GM12878 (cell line): ENCODE results near the gene SLAMF1. TPM values are rescaled to one million over a fixed set of nuclear protein-coding genes. Genes with fewer than 3 reads are reported as not detected.

Experiments used
- ATF7 ChIP-seq: fragments of 450-650 bp; IDR thresholded peaks from 2 replicates; pipeline ENCODE4 v1.6.1; 2016; ENCODE audit warnings: low read depth, mild to moderate bottlenecking
- BMI1 ChIP-seq: fragments of 450-650 bp; IDR thresholded peaks from 2 replicates; pipeline ENCODE4 v1.6.1; 2016; ENCODE audit warnings: mild to moderate bottlenecking, moderate library complexity, borderline replicate concordance
- CHD2 ChIP-seq: IDR thresholded peaks from 2 replicates; pipeline ENCODE4 v1.6.1; 2011; ENCODE audit warnings: low read depth, low read length, improper control_type of control experiment, borderline replicate concordance
- CREM ChIP-seq: IDR thresholded peaks from 2 replicates; pipeline ENCODE4 v1.6.1; 2014; ENCODE audit warnings: antibody characterized with exemption, low read depth
- ETV6 ChIP-seq, 2 experiments: fragments of 450-650 bp in 1 of 2; IDR thresholded peaks in 1 of 2; conservative IDR thresholded peaks in 1 of 2; 2 replicates each; pipeline ENCODE4 v1.6.1; 2014; ENCODE audit warnings: antibody characterized with exemption in 1 of 2, borderline replicate concordance in 1 of 2, low read depth in 1 of 2, mild to moderate bottlenecking in 1 of 2, moderate library complexity in 1 of 2
- IKZF1 ChIP-seq: fragments of 450-650 bp; conservative IDR thresholded peaks from 2 replicates; pipeline ENCODE4 v1.6.1; 2017; ENCODE audit warnings: antibody characterized with exemption, mild to moderate bottlenecking
- NFIC ChIP-seq: IDR thresholded peaks from 2 replicates; pipeline ENCODE4 v1.6.1; 2012; ENCODE audit warnings: low read depth, mild to moderate bottlenecking, inconsistent platforms, low read length, moderate library complexity
- POLR2A ChIP-seq: IDR thresholded peaks from 2 replicates; pipeline ENCODE4 v1.6.1; 2011; ENCODE audit warnings: low read depth, mild to moderate bottlenecking, low read length
- POLR2AphosphoS2 ChIP-seq: IDR thresholded peaks from 2 replicates; pipeline ENCODE4 v1.6.1; 2011; ENCODE audit warnings: low read depth, mild to moderate bottlenecking, low read length, improper control_type of control experiment, moderate library complexity
- RUNX3 ChIP-seq: IDR thresholded peaks from 2 replicates; pipeline ENCODE4 v1.6.1; 2012; ENCODE audit warnings: low read length, inconsistent platforms
- SMAD5 ChIP-seq: IDR thresholded peaks from 2 replicates; pipeline ENCODE4 v1.6.1; 2016; ENCODE audit warnings: antibody characterized with exemption, low read depth
- SMARCA5 ChIP-seq: fragments of 450-650 bp; IDR thresholded peaks from 2 replicates; pipeline ENCODE4 v1.6.1; 2017; ENCODE audit warnings: mild to moderate bottlenecking
- SMC3 ChIP-seq: IDR thresholded peaks from 2 replicates; pipeline ENCODE4 v1.6.1; 2011; ENCODE audit warnings: low read length, improper control_type of control experiment, borderline replicate concordance
- ZBED1 ChIP-seq: IDR thresholded peaks from 2 replicates; pipeline ENCODE4 v1.6.1; 2016; ENCODE audit warnings: borderline replicate concordance
- ZZZ3 ChIP-seq: IDR thresholded peaks from 2 replicates; pipeline ENCODE4 v1.6.1; 2011; ENCODE audit warnings: low read depth; ENCODE audit not compliant: control insufficient read depth, insufficient read length
- polyA plus RNA-seq, 11 experiments: library from polyadenylated mRNA; depleted of rRNA in 4 of 11; unstranded in 6 of 11; stranded (reverse) in 5 of 11; fragments of >200 nt; fragmentation: Nextera tagmentation in 4 of 11; fragmentation: Illumina TruSeq in 1 of 11; extraction: Ambion mirVana in 4 of 11; extraction: Trizol in 1 of 11; gene quantifications; 1 replicate in 1 of 11; 2 replicates in 10 of 11; pipeline versions ENCODE4 v1.2.1 to v1.2.3, GENCODE V29; 2011 to 2016; ENCODE audit warnings: inconsistent platforms in 2 of 11, missing spikeins in 2 of 11, low read depth in 1 of 11
- total RNA-seq, 4 experiments: library from RNA; depleted of rRNA in 3 of 4; stranded (reverse); fragments of >200 nt in 3 of 4; fragmentation: Illumina TruSeq in 1 of 4; extraction: Trizol in 1 of 4; gene quantifications; 2 replicates each; pipeline versions ENCODE4 v1.2.1 to v1.2.3, GENCODE V29; 2013 to 2021
- TF ChIP-seq, protein P1 (sequence below), 3 experiments: IDR thresholded peaks in 2 of 3; conservative IDR thresholded peaks in 1 of 3; 2 replicates each; pipeline ENCODE4 v1.5.1; 2011; ENCODE audit warnings: low read depth in 3 of 3, low read length in 3 of 3, mild to moderate bottlenecking in 3 of 3, control low read depth in 2 of 3, moderate library complexity in 2 of 3, inconsistent platforms in 1 of 3, mixed read lengths in 1 of 3; ENCODE audit not compliant: control insufficient read depth in 2 of 3, insufficient read depth in 1 of 3; ENCODE audit errors: extremely low read depth in 1 of 3
- TF ChIP-seq, protein P2 (sequence below): fragments of 450-650 bp; IDR thresholded peaks from 2 replicates; pipeline ENCODE4 v1.6.1; 2018; ENCODE audit warnings: borderline replicate concordance, mild to moderate bottlenecking; ENCODE audit not compliant: partially characterized antibody
- TF ChIP-seq, protein P3 (sequence below): fragments of 450-650 bp; IDR thresholded peaks from 2 replicates; pipeline ENCODE4 v1.6.1; 2016; ENCODE audit warnings: mild to moderate bottlenecking
- TF ChIP-seq, protein P4 (sequence below): fragments of 450-650 bp; conservative IDR thresholded peaks from 2 replicates; pipeline ENCODE4 v1.6.1; 2017; ENCODE audit warnings: mild to moderate bottlenecking, moderate library complexity
- TF ChIP-seq, protein P5 (sequence below): fragments of 450-650 bp; IDR thresholded peaks from 2 replicates; pipeline ENCODE4 v1.6.1; 2017; ENCODE audit warnings: low read depth, mild to moderate bottlenecking, moderate library complexity

The SLAMF1 gene
- total and polyA plus RNA-seq, 10 of the 15 experiments (the other 5 are each of a cell fraction or from before 2014, with no cell fraction given), result 87.3 to 260 (median 131) TPM

DNA sequence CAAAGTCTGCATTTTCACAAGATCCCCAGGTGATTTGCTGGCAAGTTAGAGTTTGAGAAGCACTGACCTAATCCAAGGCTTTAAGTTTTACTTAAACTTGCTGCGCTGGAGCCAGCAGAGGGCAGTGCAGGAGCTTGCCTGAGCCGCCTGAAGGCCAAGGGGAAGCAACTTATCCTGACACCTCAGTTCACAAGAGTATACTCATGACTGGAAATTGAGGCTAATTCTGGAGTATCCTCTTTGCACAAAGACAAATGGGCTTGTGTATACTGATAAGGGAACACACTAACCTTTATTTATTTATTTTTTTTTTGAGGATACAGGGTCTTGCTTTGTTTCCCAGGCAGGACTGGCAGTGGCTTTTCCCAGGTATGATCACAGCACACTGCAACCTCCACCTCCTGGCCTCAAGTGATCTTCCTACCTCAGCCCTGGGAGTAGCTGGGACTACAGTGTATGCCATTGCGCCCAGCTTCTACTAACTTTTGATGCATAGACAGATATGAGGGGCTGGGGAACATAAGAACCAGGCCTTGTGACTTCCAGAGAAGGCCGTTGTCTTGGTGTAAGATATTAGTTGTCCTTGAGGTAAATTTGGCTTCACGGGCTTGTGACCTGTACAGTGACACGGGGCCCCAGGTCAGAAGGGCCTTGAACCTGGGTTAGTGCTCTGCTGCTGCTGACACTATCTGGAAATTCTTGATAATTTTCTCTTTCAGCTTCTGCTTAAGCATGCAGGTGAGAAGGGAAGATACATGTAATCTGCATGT is 29.0 kb upstream of the SLAMF1 start (continued):
- TF ChIP-seq SMAD5 (no peak), SMC3 (peak; percentile 80), NFIC (0 out of 2 replicates have a peak, but pooled peaks have one; percentile 15), ETV6 (conservative IDR thresholded peaks at IDR 0.05 in 1 of 2, IDR thresholded peaks at IDR 0.05 in 1 of 2; ENCODE audit: borderline replicate concordance in 1 of 2, low read depth in 1 of 2) (peak in 1 of 2 experiments; percentile 26; a peak in 1 of 4 replicates), ATF7 (0 out of 2 replicates have a peak, but pooled peaks have one; percentile 32), RUNX3 (0 out of 2 replicates have a peak, but pooled peaks have one; percentile 5), CREM (no peak; the same call in 1 of the 2 replicates), IKZF1 (peak; percentile 19; the same call in 1 of the 2 replicates), ZZZ3 (no peak), POLR2A (peak; percentile 31; the same call in 1 of the 2 replicates), SMARCA5 (peak; percentile 65; the same call in 1 of the 2 replicates), CHD2 (no peak), POLR2AphosphoS2 (peak; percentile 72), ZBED1 (peak; percentile 17; the same call in 1 of the 2 replicates), BMI1 (no peak)
- TF ChIP-seq, protein P1, sequence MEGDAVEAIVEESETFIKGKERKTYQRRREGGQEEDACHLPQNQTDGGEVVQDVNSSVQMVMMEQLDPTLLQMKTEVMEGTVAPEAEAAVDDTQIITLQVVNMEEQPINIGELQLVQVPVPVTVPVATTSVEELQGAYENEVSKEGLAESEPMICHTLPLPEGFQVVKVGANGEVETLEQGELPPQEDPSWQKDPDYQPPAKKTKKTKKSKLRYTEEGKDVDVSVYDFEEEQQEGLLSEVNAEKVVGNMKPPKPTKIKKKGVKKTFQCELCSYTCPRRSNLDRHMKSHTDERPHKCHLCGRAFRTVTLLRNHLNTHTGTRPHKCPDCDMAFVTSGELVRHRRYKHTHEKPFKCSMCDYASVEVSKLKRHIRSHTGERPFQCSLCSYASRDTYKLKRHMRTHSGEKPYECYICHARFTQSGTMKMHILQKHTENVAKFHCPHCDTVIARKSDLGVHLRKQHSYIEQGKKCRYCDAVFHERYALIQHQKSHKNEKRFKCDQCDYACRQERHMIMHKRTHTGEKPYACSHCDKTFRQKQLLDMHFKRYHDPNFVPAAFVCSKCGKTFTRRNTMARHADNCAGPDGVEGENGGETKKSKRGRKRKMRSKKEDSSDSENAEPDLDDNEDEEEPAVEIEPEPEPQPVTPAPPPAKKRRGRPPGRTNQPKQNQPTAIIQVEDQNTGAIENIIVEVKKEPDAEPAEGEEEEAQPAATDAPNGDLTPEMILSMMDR (IDR thresholded peaks at IDR 0.05 in 2 of 3, conservative IDR thresholded peaks at IDR 0.05 in 1 of 3; ENCODE audit: control insufficient read depth in 2 of 3, extremely low read depth in 1 of 3, insufficient read depth in 1 of 3, low read depth in 3 of 3, low read length in 3 of 3), result peak; percentile 86 to 95 (median 92)
- TF ChIP-seq, protein P2, sequence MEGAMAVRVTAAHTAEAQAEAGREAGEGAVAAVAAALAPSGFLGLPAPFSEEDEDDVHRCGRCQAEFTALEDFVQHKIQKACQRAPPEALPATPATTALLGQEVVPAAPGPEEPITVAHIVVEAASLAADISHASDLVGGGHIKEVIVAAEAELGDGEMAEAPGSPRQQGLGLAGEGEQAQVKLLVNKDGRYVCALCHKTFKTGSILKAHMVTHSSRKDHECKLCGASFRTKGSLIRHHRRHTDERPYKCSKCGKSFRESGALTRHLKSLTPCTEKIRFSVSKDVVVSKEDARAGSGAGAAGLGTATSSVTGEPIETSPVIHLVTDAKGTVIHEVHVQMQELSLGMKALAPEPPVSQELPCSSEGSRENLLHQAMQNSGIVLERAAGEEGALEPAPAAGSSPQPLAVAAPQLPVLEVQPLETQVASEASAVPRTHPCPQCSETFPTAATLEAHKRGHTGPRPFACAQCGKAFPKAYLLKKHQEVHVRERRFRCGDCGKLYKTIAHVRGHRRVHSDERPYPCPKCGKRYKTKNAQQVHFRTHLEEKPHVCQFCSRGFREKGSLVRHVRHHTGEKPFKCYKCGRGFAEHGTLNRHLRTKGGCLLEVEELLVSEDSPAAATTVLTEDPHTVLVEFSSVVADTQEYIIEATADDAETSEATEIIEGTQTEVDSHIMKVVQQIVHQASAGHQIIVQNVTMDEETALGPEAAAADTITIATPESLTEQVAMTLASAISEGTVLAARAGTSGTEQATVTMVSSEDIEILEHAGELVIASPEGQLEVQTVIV, result no peak
- TF ChIP-seq, protein P3, sequence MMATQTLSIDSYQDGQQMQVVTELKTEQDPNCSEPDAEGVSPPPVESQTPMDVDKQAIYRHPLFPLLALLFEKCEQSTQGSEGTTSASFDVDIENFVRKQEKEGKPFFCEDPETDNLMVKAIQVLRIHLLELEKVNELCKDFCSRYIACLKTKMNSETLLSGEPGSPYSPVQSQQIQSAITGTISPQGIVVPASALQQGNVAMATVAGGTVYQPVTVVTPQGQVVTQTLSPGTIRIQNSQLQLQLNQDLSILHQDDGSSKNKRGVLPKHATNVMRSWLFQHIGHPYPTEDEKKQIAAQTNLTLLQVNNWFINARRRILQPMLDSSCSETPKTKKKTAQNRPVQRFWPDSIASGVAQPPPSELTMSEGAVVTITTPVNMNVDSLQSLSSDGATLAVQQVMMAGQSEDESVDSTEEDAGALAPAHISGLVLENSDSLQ, result 0 out of 2 replicates have a peak, but pooled peaks have one; percentile 13
- TF ChIP-seq, protein P4, sequence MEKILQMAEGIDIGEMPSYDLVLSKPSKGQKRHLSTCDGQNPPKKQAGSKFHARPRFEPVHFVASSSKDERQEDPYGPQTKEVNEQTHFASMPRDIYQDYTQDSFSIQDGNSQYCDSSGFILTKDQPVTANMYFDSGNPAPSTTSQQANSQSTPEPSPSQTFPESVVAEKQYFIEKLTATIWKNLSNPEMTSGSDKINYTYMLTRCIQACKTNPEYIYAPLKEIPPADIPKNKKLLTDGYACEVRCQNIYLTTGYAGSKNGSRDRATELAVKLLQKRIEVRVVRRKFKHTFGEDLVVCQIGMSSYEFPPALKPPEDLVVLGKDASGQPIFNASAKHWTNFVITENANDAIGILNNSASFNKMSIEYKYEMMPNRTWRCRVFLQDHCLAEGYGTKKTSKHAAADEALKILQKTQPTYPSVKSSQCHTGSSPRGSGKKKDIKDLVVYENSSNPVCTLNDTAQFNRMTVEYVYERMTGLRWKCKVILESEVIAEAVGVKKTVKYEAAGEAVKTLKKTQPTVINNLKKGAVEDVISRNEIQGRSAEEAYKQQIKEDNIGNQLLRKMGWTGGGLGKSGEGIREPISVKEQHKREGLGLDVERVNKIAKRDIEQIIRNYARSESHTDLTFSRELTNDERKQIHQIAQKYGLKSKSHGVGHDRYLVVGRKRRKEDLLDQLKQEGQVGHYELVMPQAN, result no peak
- TF ChIP-seq, protein P5, sequence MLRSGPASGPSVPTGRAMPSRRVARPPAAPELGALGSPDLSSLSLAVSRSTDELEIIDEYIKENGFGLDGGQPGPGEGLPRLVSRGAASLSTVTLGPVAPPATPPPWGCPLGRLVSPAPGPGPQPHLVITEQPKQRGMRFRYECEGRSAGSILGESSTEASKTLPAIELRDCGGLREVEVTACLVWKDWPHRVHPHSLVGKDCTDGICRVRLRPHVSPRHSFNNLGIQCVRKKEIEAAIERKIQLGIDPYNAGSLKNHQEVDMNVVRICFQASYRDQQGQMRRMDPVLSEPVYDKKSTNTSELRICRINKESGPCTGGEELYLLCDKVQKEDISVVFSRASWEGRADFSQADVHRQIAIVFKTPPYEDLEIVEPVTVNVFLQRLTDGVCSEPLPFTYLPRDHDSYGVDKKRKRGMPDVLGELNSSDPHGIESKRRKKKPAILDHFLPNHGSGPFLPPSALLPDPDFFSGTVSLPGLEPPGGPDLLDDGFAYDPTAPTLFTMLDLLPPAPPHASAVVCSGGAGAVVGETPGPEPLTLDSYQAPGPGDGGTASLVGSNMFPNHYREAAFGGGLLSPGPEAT, result peak; percentile 47
